ENCODE measurements around the gene SYN1. TPM values are rescaled to one million over a fixed set of nuclear protein-coding genes. Genes with fewer than 3 reads are reported as not detected.
A peak's percentile ranks its signal among the peaks of the same experiment; 100 is the strongest.

The SYN1 gene
- total and polyA plus RNA-seq, 10 donors: 0.10 to 1.2 (median 0.61) TPM

DNA sequence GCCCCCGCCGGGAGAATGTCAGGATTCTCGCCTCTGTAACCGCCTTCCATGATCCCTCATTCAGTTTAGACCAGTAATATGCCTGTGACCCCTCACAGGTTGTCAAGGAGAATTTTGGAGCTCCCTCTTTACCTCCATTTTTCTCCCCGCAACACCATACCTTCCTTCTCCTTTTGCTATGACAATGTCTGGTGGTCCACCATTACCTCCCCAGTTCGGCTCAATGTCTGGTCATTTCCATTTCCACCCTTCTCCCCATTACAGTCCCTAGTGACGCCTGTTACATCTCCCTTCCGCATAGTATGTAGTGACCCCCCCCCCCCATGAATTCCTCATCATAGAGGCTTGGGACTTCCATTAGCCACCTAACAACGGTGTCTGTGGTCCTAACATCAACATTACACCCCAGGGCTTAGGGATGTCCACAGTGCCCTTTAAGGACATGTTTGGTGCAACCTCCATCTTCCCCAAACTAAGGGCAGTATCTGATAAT is 58.0 kb downstream of the SYN1 start:
- TF ChIP-seq POLR2AphosphoS5 (IDR thresholded peaks at IDR 0.05) (no peak), POLR2A (IDR thresholded peaks at IDR 0.05) (no peak)
- TF ChIP-seq, protein P1, sequence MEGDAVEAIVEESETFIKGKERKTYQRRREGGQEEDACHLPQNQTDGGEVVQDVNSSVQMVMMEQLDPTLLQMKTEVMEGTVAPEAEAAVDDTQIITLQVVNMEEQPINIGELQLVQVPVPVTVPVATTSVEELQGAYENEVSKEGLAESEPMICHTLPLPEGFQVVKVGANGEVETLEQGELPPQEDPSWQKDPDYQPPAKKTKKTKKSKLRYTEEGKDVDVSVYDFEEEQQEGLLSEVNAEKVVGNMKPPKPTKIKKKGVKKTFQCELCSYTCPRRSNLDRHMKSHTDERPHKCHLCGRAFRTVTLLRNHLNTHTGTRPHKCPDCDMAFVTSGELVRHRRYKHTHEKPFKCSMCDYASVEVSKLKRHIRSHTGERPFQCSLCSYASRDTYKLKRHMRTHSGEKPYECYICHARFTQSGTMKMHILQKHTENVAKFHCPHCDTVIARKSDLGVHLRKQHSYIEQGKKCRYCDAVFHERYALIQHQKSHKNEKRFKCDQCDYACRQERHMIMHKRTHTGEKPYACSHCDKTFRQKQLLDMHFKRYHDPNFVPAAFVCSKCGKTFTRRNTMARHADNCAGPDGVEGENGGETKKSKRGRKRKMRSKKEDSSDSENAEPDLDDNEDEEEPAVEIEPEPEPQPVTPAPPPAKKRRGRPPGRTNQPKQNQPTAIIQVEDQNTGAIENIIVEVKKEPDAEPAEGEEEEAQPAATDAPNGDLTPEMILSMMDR (IDR thresholded peaks at IDR 0.05 in 8 of 11, conservative IDR thresholded peaks at IDR 0.05 in 3 of 11): no peak
- H3K27me3 ChIP-seq (replicated peaks in 1 of 7): no peaks in the 10 kb centered on the region
- 3 to 47% (median 6%) methylated on average over 8 to 9 of the region's 9 CpGs for WGBS, 5 donors
- intact Hi-C loops (cut with DNase I; ENCODE audit: low total_unique reads): no loop called here
- peaks cover 0 to 56% (median 32%) of the 10 kb centered on the region in 6 donors for H3K4me1 ChIP-seq
- no peaks in the 10 kb centered on the region for H3K9me3 ChIP-seq
- DNase-seq: no peak
- peak overlapping the region; percentile 45 to 81 (median 53) for H3K4me3 ChIP-seq
- peaks cover 0 to 42% (median 24%) of the 10 kb centered on the region in 6 donors for H3K36me3 ChIP-seq
- H3K27ac ChIP-seq: peak overlapping the region; percentile 92 to 98 (median 97)

DNA sequence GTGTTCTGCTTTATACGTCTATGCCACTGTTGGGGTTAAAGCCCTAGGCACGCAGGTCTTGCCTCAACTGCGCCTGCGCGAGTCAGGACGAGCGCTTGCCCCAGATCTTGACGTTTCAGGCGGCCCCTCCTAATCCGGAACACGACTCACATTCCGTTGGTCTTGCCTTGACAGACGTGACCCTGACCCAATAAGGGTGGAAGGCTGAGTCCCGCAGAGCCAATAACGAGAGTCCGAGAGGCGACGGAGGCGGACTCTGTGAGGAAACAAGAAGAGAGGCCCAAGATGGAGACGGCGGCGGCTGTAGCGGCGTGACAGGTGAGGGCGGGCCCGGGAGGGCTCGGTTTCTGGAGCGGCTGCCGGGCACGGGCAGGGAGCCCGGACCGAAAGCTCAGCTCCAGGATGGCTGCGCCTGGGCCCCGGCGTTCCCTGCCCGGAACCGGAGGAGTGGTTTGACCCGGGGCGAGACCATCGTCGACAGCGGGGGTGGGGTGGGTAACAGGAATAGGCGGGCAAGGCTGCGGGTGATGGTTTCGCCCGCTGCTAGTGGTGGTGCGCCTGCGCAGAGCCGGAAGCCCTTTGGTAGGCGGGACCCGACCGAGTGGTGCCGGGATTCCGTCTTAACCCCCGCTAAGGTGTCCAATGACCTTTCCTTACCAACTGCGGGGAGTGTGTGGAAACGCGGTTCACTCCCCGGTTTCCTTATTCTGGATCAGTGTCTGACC is 58.6 kb downstream of the SYN1 start, which contains the start of gene ARAF:
Gene ARAF (plus strand): TSS at position 272 of the 725 bp plus-strand sequence. CDS start 1,763 bp downstream, outside the sequence.
- Histone ChIP-seq H3K9me3 (no peaks in the 10 kb centered on the region), H3K4me3 (peak within 1 kb of the TSS; percentile 45 to 81 (median 53)), H3K27me3 (replicated peaks in 1 of 7) (no peaks in the 10 kb centered on the region), H3K27ac (peak within 1 kb of the TSS; percentile 92 to 98 (median 97)), H3K4me1 (peaks cover 0 to 59% (median 32%) of the 10 kb centered on the region in 6 donors), H3K36me3 (peaks cover 0 to 36% (median 21%) of the 10 kb centered on the region in 6 donors)
- peak in 1 of 3 donors; percentile 4 for TF ChIP-seq POLR2A (IDR thresholded peaks at IDR 0.05)
- peak; percentile 83 to 90 (median 87) for TF ChIP-seq POLR2AphosphoS5 (IDR thresholded peaks at IDR 0.05)
- TF ChIP-seq, protein P1 (IDR thresholded peaks at IDR 0.05 in 8 of 11, conservative IDR thresholded peaks at IDR 0.05 in 3 of 11): no peak
- WGBS, 5 donors: 0 to 48% (median 1%) methylated on average over 22 to 59 of the region's 59 CpGs
- DNase-seq: peak; percentile 96
- intact Hi-C loops (cut with DNase I; ENCODE audit: low total_unique reads): no loop called here

DNA sequence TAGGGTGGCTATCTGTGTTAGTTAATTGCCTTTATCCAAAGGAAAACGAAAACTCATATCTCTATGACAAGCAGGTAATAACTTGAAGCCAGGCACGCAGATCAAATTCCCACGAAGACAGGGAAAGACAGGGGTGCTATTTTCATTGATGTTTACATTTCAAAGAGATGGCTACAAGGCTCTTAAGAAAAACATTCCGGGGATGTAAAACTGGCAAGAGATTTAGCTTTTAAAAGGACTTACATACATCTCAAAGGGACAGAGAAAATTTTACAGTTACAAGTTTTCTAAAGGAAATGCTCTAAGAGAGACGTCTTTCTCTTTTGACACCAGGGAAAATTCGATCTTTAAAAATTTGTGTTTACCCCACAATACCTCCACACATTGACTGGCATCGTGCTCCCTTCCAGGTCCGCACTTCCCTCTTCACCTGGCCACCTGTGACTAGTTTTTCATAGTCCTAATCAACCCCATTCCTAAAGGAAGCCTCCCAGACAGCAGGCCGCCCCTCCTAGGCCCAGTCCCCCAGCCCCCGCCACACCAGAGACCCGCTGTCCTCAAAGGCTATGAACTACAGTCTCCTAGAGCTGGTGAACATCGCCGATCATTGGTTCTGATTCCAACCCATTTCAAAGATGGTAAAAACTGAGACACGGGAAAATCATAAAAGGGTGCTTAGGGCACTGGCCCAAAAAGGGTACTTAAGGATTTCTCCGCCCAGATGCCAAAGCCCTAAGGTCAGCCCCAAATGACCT is 59.3 kb downstream of the SYN1 start:
- 21 to 37% (median 26%) methylated on average over 15 of the region's 15 CpGs for WGBS, 5 donors
- peak; percentile 81 for DNase-seq
- Histone ChIP-seq H3K36me3 (peaks cover 0 to 29% (median 20%) of the 10 kb centered on the region in 6 donors), H3K27ac (peak overlapping the region; percentile 92 to 98 (median 97)), H3K27me3 (replicated peaks in 1 of 7) (peaks cover 0 to 2% (median 0%) of the 10 kb centered on the region in 7 donors), H3K4me3 (peak overlapping the region; percentile 7 to 81 (median 52)), H3K9me3 (no peaks in the 10 kb centered on the region), H3K4me1 (peaks cover 0 to 64% (median 32%) of the 10 kb centered on the region in 6 donors)
- intact Hi-C loops (cut with DNase I; ENCODE audit: low total_unique reads): no loop called here
- TF ChIP-seq, protein P1 (IDR thresholded peaks at IDR 0.05 in 8 of 11, conservative IDR thresholded peaks at IDR 0.05 in 3 of 11): no peak
- TF ChIP-seq POLR2AphosphoS5 (IDR thresholded peaks at IDR 0.05) (no peak), POLR2A (IDR thresholded peaks at IDR 0.05) (no peak)
